Activated T-helper 2 cell treated with anti-CD3 and anti-CD28 coated beads, Interferon-gamma antibody, Interleukin-2, Interleukin-4, amounts not matched to agents 10 μg/mL and 5 μg/mL and 100 μg/mL, durations not matched to agents 14 hours and 24 hours and 36 hours (primary cell): ENCODE data around the gene CFAP58. TPM values are rescaled to one million over a fixed set of nuclear protein-coding genes. Genes with fewer than 3 reads are reported as not detected.

Experiments used
- DNase-seq: peaks from one replicate; pipeline ENCODE4 v3.0.0; 2021; ENCODE audit warnings: low spot score
- H3K27ac Mint-ChIP-seq: one replicate; pipeline ENCODE4 v1.8.0; 2021; ENCODE audit warnings: mixed read lengths
- H3K27me3 Mint-ChIP-seq: one replicate; pipeline ENCODE4 v1.8.0; 2021; ENCODE audit warnings: low read depth, mixed read lengths
- H3K36me3 Mint-ChIP-seq: one replicate; pipeline ENCODE4 v1.8.0; 2021; ENCODE audit warnings: low read depth, mixed read lengths
- H3K4me1 Mint-ChIP-seq: one replicate; pipeline ENCODE4 v1.8.0; 2021; ENCODE audit warnings: low read depth, mixed read lengths
- H3K4me3 Mint-ChIP-seq: one replicate; pipeline ENCODE4 v1.8.0; 2021; ENCODE audit warnings: low read depth, mild to moderate bottlenecking, moderate library complexity, mixed read lengths
- H3K9me3 Mint-ChIP-seq: one replicate; pipeline ENCODE4 v1.8.0; 2021; ENCODE audit warnings: mixed read lengths
- intact Hi-C: fragments of 100-400 bp; cut with micrococcal nuclease; formaldehyde crosslinking; loops from one replicate; pipeline ENCODE4 v1.15.1; 2023
- total RNA-seq: library from RNA; stranded (reverse); gene quantifications from 2 replicates; pipeline ENCODE4 v1.2.3, GENCODE V29; 2022

The CFAP58 gene
- total RNA-seq, 1 donor from 2014 or later: 1.1 TPM

DNA sequence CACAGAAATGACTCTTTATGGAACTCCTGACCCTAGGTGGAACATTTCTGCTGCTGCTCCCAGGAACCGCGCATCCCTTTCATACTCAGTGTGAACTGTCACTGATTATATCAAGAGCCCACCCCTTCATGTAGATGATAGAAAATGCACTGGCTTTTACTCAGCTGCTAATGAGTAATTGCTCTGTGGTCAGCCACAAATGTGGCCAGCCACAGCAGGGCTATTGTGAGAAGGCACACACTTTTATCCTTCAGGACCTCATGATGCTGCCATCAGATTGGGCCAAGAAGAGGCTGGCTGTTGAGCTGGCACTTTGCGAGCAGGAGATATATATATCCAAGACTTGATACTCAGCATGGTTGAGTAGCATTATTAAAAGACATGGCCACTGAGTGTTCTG is 124.7 kb downstream of the CFAP58 start:
- intact Hi-C loops: no loop called here
- H3K9me3 Mint-ChIP-seq: no peaks in the 10 kb centered on the region
- no peaks in the 10 kb centered on the region for H3K36me3 Mint-ChIP-seq
- no peaks in the 10 kb centered on the region for H3K4me1 Mint-ChIP-seq
- H3K27ac Mint-ChIP-seq: no peak overlapping the region
- no peak overlapping the region for H3K4me3 Mint-ChIP-seq
- no peak for DNase-seq
- peaks cover 6% of the 10 kb centered on the region for H3K27me3 Mint-ChIP-seq

DNA sequence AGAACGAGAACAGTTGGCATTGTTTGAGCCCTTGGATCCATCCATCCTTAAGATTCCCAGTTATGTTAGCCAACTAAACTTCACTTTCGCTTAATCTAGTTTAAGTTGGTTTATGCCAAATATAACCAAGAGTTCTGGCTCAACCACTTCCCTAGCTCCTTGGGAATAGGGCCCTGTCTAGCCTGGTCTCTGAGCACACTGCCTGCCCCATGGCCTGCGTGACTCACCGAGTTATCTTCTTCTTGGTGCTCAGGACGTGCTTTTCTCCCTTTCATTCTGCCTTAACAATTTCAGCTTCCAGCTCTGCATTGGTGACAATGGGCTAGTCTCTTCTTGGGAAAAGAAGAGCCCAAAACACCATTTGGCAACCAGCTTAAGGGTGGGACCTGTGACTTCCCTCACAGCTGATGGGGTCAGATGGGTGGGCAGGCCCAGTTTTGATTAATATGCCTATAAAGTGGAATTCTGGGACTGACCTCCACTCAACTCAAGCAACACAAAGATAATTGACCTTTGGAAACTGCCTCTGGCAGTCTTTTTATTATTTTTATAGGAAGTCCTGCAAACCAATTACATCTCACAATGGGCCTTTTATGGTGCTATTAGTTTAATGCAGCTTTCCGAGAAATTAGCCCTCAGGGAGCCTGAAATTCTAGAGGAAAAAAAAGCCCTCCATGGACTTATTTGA is 126.4 kb downstream of the CFAP58 start:
- Mint-ChIP-seq H3K9me3 (no peaks in the 10 kb centered on the region), H3K4me1 (no peaks in the 10 kb centered on the region), H3K27me3 (peaks cover 7% of the 10 kb centered on the region), H3K4me3 (no peak overlapping the region), H3K27ac (no peak overlapping the region), H3K36me3 (no peaks in the 10 kb centered on the region)
- intact Hi-C loops: no loop called here
- no peak for DNase-seq

DNA sequence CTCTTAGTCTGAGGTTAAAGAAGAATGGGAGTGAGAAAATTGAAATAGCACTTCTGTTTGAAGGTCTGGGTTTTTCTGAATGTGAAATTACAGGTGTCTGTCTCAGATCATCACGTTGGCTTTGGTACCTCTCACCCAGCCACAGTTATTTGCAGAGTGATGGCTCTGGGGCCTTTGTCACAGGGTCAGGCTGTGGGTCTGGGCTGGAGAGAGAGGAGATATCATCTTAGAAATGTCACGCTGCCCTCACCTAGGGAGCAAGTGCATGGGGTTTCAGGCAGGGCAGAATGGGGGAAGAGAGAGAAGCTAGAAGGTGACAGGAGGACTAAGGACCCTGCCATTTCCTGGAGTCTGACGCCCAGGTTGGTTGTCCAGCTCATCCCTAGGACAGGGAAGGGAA is 127.2 kb downstream of the CFAP58 start:
- DNase-seq: no peak
- peaks cover 8% of the 10 kb centered on the region for H3K27me3 Mint-ChIP-seq
- no peaks in the 10 kb centered on the region for H3K36me3 Mint-ChIP-seq
- intact Hi-C loops: no loop called here
- H3K4me3 Mint-ChIP-seq: no peak overlapping the region
- H3K27ac Mint-ChIP-seq: no peak overlapping the region
- no peaks in the 10 kb centered on the region for H3K9me3 Mint-ChIP-seq
- no peaks in the 10 kb centered on the region for H3K4me1 Mint-ChIP-seq

DNA sequence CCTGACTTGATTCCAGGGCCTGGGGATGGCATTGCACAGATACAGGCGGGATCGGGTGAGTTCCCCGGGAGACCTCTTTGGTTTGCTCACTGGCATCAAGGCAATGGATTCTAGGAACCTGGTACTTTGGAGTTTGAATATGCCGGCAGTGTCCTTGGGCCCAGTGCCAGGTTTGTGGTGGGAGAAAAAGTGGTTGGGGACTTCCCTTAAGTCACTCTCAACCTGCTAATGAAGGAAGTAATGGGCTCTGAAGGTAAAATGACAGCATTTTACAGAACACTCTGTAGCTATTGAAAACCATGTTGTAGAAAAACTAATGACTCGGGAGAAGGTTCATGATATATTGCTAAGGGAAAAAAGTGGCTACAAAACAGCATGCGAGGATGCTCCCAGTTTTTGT is 129.9 kb downstream of the CFAP58 start:
- Mint-ChIP-seq H3K4me3 (no peak overlapping the region), H3K27me3 (peaks cover 9% of the 10 kb centered on the region), H3K4me1 (no peaks in the 10 kb centered on the region), H3K36me3 (no peaks in the 10 kb centered on the region), H3K27ac (no peak overlapping the region), H3K9me3 (no peaks in the 10 kb centered on the region)
- no peak for DNase-seq
- intact Hi-C loops: no loop called here

DNA sequence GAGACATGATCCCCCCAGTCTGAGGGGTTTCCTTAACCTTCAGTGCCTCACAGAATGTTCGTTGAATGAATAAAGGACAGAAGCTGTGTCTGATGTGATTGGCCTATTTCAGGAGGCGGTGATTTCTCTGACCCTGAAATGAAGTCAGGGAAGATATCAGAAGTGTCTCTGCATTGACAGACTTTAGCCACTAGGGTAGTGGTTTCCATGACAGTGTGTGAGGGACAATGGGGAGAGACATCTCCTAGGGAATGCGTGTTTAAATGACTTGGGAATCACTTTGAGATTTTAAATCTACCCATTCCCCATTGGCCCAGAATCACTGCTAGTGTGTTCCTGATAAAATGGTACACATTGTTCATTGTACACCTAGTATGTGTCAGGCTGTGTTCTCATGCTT is 132.0 kb downstream of the CFAP58 start:
- H3K27me3 Mint-ChIP-seq: peaks cover 9% of the 10 kb centered on the region
- no peaks in the 10 kb centered on the region for H3K4me1 Mint-ChIP-seq
- H3K36me3 Mint-ChIP-seq: no peaks in the 10 kb centered on the region
- intact Hi-C loops: no loop called here
- H3K4me3 Mint-ChIP-seq: no peak overlapping the region
- no peak for DNase-seq
- H3K27ac Mint-ChIP-seq: no peak overlapping the region
- H3K9me3 Mint-ChIP-seq: no peaks in the 10 kb centered on the region

DNA sequence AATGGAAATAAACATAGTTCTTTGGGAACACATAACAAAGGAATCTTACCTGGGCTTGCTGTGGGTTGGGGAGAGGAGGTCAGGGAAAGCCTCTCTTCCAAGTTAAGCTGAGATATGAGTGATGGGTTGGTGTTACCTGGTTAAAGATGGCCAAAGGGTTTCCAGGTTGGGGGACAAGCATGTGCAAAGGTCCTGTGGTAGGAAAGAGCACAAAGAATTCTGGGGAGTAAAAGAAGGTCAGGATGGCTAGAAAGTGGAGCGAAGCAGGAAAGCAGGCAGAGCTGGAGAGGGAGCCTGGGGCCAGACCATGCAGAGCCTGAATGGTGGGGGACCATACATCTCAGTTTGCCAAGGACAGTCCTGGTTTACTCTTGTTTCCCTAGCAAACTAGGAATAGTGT is 133.2 kb downstream of the CFAP58 start:
- Mint-ChIP-seq H3K27ac (no peak overlapping the region), H3K27me3 (peaks cover 9% of the 10 kb centered on the region), H3K4me1 (no peaks in the 10 kb centered on the region), H3K36me3 (no peaks in the 10 kb centered on the region), H3K4me3 (no peak overlapping the region), H3K9me3 (no peaks in the 10 kb centered on the region)
- intact Hi-C loops: no loop called here
- no peak for DNase-seq

DNA sequence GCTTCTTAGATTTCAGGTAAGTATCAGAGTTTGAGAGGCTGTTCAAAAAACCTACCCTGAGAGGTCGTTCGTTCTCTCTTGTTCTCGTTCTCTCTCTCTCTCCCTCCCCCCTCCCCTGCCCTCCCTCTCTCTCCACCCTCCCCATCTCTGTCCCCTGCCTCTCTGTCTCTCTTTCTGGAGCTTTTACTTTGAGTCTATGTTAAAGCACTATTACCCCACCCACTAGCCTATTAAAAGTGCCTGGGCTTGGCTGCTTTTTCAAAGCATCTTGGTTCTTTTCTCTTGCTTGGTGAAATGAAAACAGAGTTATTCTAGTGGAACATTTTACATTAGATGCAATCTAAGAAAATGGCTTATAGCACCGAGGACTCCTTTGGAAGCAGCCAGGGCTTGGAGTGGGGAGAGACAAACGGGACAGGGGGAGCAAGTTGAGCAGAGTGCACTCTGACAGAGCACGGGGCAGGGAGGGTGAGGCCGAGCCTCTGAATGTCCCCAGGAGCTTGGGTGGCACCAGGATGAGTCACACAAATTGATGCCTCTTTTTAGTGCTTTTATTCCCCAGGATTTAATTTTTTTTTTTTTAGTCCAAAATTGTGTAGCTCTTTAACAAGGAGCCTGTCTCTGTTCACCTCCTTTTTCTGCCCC is 134.3 kb downstream of the CFAP58 start:
- Mint-ChIP-seq H3K4me3 (no peak overlapping the region), H3K4me1 (no peaks in the 10 kb centered on the region), H3K9me3 (no peaks in the 10 kb centered on the region), H3K36me3 (no peaks in the 10 kb centered on the region), H3K27me3 (peaks cover 9% of the 10 kb centered on the region), H3K27ac (no peak overlapping the region)
- intact Hi-C loops: no loop called here
- no peak for DNase-seq

DNA sequence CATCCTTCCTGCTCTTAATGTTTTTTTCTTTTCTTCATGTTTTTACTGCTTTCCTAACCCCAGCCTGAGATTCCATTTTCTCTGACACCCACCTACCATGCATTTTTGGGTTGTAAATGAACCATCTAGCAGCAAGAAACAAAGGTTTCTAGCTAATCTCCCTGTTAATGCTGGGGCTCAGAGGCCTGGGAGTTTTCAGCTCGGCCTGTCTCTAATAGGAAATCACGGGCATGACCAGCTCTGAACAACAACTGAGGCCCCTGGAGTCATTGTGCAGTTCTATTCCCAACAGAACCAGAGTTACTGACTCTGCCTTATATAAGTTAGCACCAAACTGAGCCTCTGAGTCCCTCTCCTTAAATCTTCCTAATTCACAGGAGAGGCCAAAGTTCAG is 134.8 kb downstream of the CFAP58 start:
- H3K36me3 Mint-ChIP-seq: no peaks in the 10 kb centered on the region
- no peak overlapping the region for H3K4me3 Mint-ChIP-seq
- intact Hi-C loops: no loop called here
- H3K27ac Mint-ChIP-seq: no peak overlapping the region
- no peaks in the 10 kb centered on the region for H3K4me1 Mint-ChIP-seq
- H3K27me3 Mint-ChIP-seq: peaks cover 6% of the 10 kb centered on the region
- no peak for DNase-seq
- no peaks in the 10 kb centered on the region for H3K9me3 Mint-ChIP-seq

DNA sequence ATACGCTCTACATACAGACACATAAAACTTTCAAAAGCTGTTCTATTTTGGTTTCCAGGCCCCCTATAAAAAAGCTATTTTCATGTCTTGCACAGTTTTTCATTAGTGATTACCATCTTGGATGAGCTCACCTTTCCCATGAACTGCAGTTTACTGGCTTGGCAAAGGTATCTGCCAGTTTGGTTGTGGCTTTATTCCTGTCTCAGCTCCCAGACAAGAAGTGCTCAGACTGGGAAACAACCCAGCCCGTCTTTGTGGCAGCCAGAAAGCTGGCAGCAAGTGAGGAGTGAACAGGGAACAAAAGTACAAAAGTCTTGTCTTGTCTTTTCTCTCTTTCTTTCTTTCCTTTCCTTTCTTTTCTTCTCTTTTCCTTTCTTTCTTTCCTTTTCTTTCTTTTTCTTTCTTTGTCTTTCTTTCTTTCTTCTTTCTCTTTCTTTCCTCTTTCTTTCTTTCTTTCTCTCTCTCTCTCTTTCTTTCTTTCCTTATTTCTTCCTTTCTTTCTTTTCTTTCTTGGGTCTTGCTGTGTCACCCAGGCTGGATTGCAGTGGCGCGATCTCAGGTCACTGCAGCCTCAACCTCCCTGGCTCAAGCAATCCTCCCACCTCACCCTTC is 138.8 kb downstream of the CFAP58 start:
- no peaks in the 10 kb centered on the region for H3K9me3 Mint-ChIP-seq
- no peaks in the 10 kb centered on the region for H3K36me3 Mint-ChIP-seq
- no peaks in the 10 kb centered on the region for H3K4me1 Mint-ChIP-seq
- intact Hi-C loops: no loop called here
- no peak overlapping the region for H3K4me3 Mint-ChIP-seq
- H3K27me3 Mint-ChIP-seq: peaks cover 3% of the 10 kb centered on the region
- no peak overlapping the region for H3K27ac Mint-ChIP-seq
- DNase-seq: no peak

DNA sequence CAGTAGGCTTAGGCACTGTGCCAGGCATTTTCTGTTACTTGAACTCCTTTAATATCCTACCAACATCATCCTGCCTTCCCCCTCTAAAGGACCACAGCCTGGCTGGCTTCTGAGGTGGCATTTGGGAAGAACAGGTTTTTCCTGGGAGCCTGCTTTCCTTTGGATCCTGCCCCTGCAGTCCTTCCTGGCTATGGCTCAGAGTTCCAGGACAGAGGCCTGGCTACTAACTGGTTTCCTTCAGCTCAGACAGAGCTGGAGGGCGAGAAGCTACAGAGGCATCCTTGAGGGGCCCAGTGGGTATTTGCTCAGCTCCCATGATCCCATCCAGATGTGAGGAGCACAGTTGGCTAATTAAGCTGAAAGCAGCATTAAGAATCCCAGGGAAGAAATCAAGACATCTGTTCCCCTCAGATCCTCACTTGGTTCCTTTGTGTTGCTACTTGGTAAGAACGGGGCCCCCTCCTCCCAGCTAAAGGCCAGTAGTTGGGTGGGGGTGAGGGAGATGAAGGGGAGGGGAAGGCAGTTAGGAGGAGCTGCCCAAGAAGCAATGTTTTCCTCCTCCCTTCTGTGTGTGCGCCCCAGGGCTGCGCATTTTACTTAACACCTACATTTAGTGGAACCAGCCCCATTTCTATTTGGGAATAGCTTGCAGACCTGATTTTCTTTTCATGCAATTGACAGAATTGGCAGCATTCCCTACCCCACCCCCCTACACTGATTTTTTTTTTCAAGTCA is 144.9 kb downstream of the CFAP58 start:
- no peak overlapping the region for H3K27ac Mint-ChIP-seq
- H3K4me1 Mint-ChIP-seq: no peaks in the 10 kb centered on the region
- DNase-seq: no peak
- H3K27me3 Mint-ChIP-seq: peaks cover 5% of the 10 kb centered on the region
- intact Hi-C loops: no loop called here
- no peak overlapping the region for H3K4me3 Mint-ChIP-seq
- no peaks in the 10 kb centered on the region for H3K9me3 Mint-ChIP-seq
- no peaks in the 10 kb centered on the region for H3K36me3 Mint-ChIP-seq

DNA sequence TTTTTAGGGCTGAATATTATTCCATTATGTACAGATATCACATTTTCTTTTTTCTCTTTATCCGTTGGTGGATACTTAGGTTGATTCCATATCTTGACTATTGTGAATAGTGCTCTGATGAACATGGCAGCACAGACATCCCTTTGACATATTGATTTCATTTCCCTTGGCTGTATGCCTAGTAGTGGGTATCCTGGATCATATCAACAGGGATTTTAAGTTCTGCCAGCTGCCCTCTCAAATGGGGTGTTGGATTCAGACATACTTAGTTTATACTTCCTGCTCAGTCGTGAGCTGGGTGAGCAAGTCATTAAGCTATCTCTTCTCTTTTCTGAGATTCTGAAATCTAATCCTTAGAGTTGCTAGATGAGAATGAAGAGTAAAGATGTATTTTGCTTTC is 147.8 kb downstream of the CFAP58 start:
- intact Hi-C loops: no loop called here
- H3K36me3 Mint-ChIP-seq: no peaks in the 10 kb centered on the region
- no peak overlapping the region for H3K27ac Mint-ChIP-seq
- peaks cover 5% of the 10 kb centered on the region for H3K27me3 Mint-ChIP-seq
- no peak for DNase-seq
- H3K4me1 Mint-ChIP-seq: no peaks in the 10 kb centered on the region
- no peak overlapping the region for H3K4me3 Mint-ChIP-seq
- no peaks in the 10 kb centered on the region for H3K9me3 Mint-ChIP-seq

DNA sequence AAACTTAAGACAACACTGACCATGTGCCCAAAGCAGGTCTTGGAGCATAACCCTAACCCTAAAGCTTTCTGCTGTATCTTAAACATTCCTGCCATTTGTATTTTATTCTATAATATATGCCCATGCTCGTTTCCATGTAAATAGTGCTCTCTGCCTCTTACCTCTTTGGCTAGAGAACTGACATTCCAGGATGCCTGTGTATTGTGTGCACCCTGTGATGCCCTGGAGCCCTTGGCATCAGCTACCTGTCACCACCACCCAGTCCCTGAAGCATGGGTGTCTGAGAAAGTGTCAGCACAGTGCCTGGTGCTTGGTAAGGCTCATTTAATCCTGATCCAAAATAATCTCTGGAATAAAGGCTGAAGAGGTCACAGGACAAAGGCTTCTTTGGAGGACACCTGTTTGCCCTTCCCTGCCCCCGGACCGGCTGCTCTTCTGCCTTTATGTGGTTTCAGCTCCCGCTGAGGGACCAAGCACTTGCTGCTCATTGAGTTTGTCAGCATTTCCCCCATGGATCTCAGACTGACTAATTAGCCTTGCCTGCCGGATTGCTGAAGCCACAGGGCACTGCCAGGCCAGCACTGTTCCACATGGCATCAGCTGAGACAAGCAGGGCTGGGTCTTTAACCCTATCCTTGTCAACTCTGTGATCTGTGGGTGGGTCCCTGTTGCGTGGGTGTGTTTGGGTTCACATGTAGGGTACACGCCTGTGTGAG is 148.4 kb downstream of the CFAP58 start:
- no peak overlapping the region for H3K4me3 Mint-ChIP-seq
- H3K27ac Mint-ChIP-seq: no peak overlapping the region
- DNase-seq: no peak
- H3K27me3 Mint-ChIP-seq: peaks cover 5% of the 10 kb centered on the region
- no peaks in the 10 kb centered on the region for H3K9me3 Mint-ChIP-seq
- no peaks in the 10 kb centered on the region for H3K36me3 Mint-ChIP-seq
- no peaks in the 10 kb centered on the region for H3K4me1 Mint-ChIP-seq
- intact Hi-C loops: no loop called here
